Natural killer cell (primary cell): ENCODE data around the gene FAM110C. TPM values are rescaled to one million over a fixed set of nuclear protein-coding genes. Genes with fewer than 3 reads are reported as not detected.

Experiments
- ATAC-seq, 3 donors: fragments of 150-1000 bp in 2 of 3; fragments of 200-7000 bp in 1 of 3; cut with Tn5 transposase; 1 replicate in 1 of 3; 2 replicates in 2 of 3; pipeline ENCODE4 v1.10.0; 2021; ENCODE audit warnings: mild to moderate bottlenecking in 2 of 3, moderate library complexity in 2 of 3
- DNase-seq, 2 donors: peaks; one replicate each; pipeline versions ENCODE4 v3.0.0 to v3.0.0-alpha.2; 2013 to 2021; ENCODE audit warnings: mixed read lengths in 1 of 2
- H3K27ac ChIP-seq: one replicate; pipeline ENCODE4 v1.5.1; 2013; ENCODE audit warnings: mild to moderate bottlenecking, low read length
- H3K27me3 ChIP-seq: one replicate; pipeline ENCODE4 v1.6.1; 2013; ENCODE audit warnings: low read length; ENCODE audit not compliant: control insufficient read depth, insufficient read depth
- H3K36me3 ChIP-seq: one replicate; pipeline ENCODE4 v1.6.1; 2013; ENCODE audit warnings: low read length; ENCODE audit not compliant: control insufficient read depth, insufficient read depth
- H3K4me1 ChIP-seq: one replicate; pipeline ENCODE4 v1.6.1; 2013; ENCODE audit warnings: low read length; ENCODE audit not compliant: control insufficient read depth, insufficient read depth
- H3K4me3 ChIP-seq: one replicate; pipeline ENCODE4 v1.5.1; 2013; ENCODE audit warnings: low read length
- H3K9me3 ChIP-seq: one replicate; pipeline ENCODE4 v1.6.1; 2013; ENCODE audit warnings: low read length; ENCODE audit not compliant: control insufficient read depth, insufficient read depth
- H3K27ac Mint-ChIP-seq, 2 donors: one replicate each; pipeline ENCODE4 v1.8.0; 2022; ENCODE audit warnings: mild to moderate bottlenecking in 2 of 2, mixed read lengths in 2 of 2, moderate library complexity in 1 of 2
- H3K27me3 Mint-ChIP-seq, 2 donors: one replicate each; pipeline ENCODE4 v1.8.0; 2022; ENCODE audit warnings: low read depth in 2 of 2, mixed read lengths in 2 of 2
- H3K36me3 Mint-ChIP-seq: one replicate; pipeline ENCODE4 v1.8.0; 2022; ENCODE audit warnings: mixed read lengths
- H3K4me1 Mint-ChIP-seq, 2 donors: one replicate each; pipeline ENCODE4 v1.8.0; 2022; ENCODE audit warnings: mixed read lengths in 2 of 2
- H3K4me3 Mint-ChIP-seq: one replicate; pipeline ENCODE4 v1.8.0; 2022; ENCODE audit warnings: mild to moderate bottlenecking, moderate library complexity, mixed read lengths
- H3K9me3 Mint-ChIP-seq, 2 donors: one replicate each; pipeline ENCODE4 v1.8.0; 2022; ENCODE audit warnings: mixed read lengths in 2 of 2
- CTCF ChIP-seq: fragments of 200-600 bp; IDR thresholded peaks from one replicate; pipeline ENCODE4 v1.8.0; 2022; ENCODE audit warnings: antibody characterized with exemption
- WGBS: methylation state at CpG from one replicate; pipeline ENCODE4 v1.1.7; 2013; ENCODE audit warnings: missing lambda C conversion rate; ENCODE audit not compliant: insufficient coverage; 5-methylcytosine and 5-hydroxymethylcytosine counted together
- intact Hi-C: fragments of 100-400 bp; cut with micrococcal nuclease; formaldehyde crosslinking; loops from one replicate; pipeline ENCODE4 v1.14.2; 2022
- total RNA-seq, 4 donors: library from RNA; stranded (reverse); fragments of 120-200 nt in 1 of 4; gene quantifications; one replicate each; pipeline versions ENCODE4 v1.2.3 to v1.2.4, GENCODE V29; 2013 to 2022

FAM110C gene
- total RNA-seq, 3 donors from 2014 or later (not counting 1 experiment from before 2014, with no cell fraction given) = 1.3 to 8.5 (median 3.6) TPM

DNA sequence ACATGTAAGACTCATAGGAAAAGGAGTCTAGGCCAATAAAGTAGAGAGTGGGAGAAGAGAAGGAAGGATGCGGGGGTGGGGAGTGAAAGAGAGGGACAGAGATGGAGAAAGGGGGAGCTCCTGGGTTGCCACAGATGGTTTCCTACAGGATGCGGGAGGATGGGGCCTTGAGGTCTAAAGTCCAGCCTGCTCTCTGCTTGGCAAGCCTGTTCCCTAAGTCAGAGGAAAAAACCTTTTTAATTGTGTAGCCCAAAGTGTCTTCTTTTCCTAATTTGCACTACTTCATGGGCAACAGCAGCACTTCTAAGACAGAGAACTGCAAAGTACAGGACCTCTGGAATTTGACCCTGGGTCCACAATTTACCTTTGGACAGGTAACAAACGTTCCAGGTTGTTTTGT lies 1.4 kb upstream of the FAM110C start:
- Mint-ChIP-seq H3K27me3 (peaks cover 13 to 20% of the 10 kb centered on the region in 2 donors), H3K36me3 (no peaks in the 10 kb centered on the region)
- WGBS = 77% methylated on average over 3 of the region's 3 CpGs

GRCh38 chr2:47346-47725 lies 1.0 kb upstream of the FAM110C start:
- H3K9me3 Mint-ChIP-seq = no peaks in the 10 kb centered on the region

More for the DNA sequence above, 1.4 kb upstream of the FAM110C start:
- H3K27ac Mint-ChIP-seq = peak overlapping the region; percentile 70 to 87
- DNase-seq = no peak
- H3K27ac ChIP-seq = no peak overlapping the region
- intact Hi-C loops = no loop called here
- ATAC-seq = no peak
- H3K27me3 ChIP-seq = peaks cover 18% of the 10 kb centered on the region
- H3K9me3 ChIP-seq = no peaks in the 10 kb centered on the region
- no peak for TF ChIP-seq CTCF
- H3K36me3 ChIP-seq = no peaks in the 10 kb centered on the region
- no peak overlapping the region for H3K4me3 ChIP-seq
- peaks cover 21% of the 10 kb centered on the region for H3K4me1 ChIP-seq
- H3K4me1 Mint-ChIP-seq = peaks cover 20 to 27% of the 10 kb centered on the region in 2 donors
- H3K9me3 Mint-ChIP-seq = no peaks in the 10 kb centered on the region
- H3K4me3 Mint-ChIP-seq = peak overlapping the region; percentile 91

GRCh38 chr2:46131-46470 lies 204 bp downstream of the FAM110C start:
- Mint-ChIP-seq H3K9me3 (no peaks in the 10 kb centered on the region), H3K27ac (no peak overlapping the region), H3K36me3 (no peaks in the 10 kb centered on the region), H3K4me1 (peaks cover 26 to 27% of the 10 kb centered on the region in 2 donors), H3K27me3 (peaks cover 16 to 26% of the 10 kb centered on the region in 2 donors), H3K4me3 (peak overlapping the region; percentile 36)
- DNase-seq = no peak
- intact Hi-C loops = no loop called here
- Histone ChIP-seq H3K4me3 (peak overlapping the region; percentile 45), H3K36me3 (no peaks in the 10 kb centered on the region), H3K4me1 (peaks cover 21% of the 10 kb centered on the region), H3K27me3 (peaks cover 18% of the 10 kb centered on the region), H3K27ac (no peak overlapping the region), H3K9me3 (no peaks in the 10 kb centered on the region)
- WGBS = 5% methylated on average over 52 of the region's 52 CpGs
- ATAC-seq = peak in 2 of 3 donors; percentile 14 to 29
- TF ChIP-seq CTCF = no peak

More at GRCh38 chr2:47346-47725, 1.0 kb upstream of the FAM110C start:
- peak overlapping the region; percentile 91 for H3K4me3 Mint-ChIP-seq
- TF ChIP-seq CTCF = no peak
- H3K27ac Mint-ChIP-seq = peak overlapping the region; percentile 70 to 87
- 54% methylated on average over 14 of the region's 14 CpGs for WGBS
- intact Hi-C loops = no loop called here
- H3K4me3 ChIP-seq = no peak overlapping the region
- H3K4me1 ChIP-seq = peaks cover 21% of the 10 kb centered on the region
- ATAC-seq (no peak), DNase-seq (peak in 1 of 2 donors; percentile 19)
- no peaks in the 10 kb centered on the region for H3K36me3 Mint-ChIP-seq
- H3K4me1 Mint-ChIP-seq = peaks cover 20 to 27% of the 10 kb centered on the region in 2 donors
- no peaks in the 10 kb centered on the region for H3K36me3 ChIP-seq
- no peaks in the 10 kb centered on the region for H3K9me3 ChIP-seq
- H3K27ac ChIP-seq = peak overlapping the region; percentile 1
- H3K27me3 Mint-ChIP-seq = peaks cover 13 to 18% of the 10 kb centered on the region in 2 donors
- peaks cover 18% of the 10 kb centered on the region for H3K27me3 ChIP-seq
